ENCODE measurements around the gene CLMP. TPM values are rescaled to one million over a fixed set of nuclear protein-coding genes. Genes with fewer than 3 reads are reported as not detected.

The CLMP gene
- total and polyA plus RNA-seq, 4 donors: 5.2 to 22.9 (median 12.3) TPM

DNA sequence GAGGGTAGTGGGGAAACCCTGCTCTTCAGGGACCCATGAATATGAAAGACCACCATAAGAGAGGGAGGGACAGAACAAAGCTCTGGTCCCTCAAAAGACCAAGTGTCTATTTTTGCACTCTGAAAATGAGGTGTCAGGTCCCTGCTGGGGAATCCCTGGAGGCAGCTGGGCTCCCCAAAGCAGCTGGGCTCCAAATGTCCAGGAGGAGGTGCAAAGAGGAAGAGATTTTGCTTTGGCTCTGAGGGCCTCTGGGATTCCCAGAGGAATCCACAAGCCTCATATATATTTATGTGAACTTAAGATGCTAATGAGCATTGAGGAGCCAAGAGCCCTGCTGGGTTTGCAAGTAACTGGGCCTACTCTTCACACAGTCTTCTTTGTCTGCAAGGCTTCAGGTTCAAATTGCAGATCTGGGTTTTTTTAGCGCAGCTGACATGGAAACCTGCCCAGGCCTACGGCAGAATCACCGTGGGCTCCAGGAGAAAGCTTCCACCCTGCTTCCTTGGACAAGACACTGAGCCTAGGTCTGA is 26.0 kb downstream of the CLMP start:
- DNase-seq (no peak), ATAC-seq (ENCODE audit: insufficient read depth, low FRiP score) (no peak)
- WGBS, 2 donors: 82 to 91% methylated on average over 3 of the region's 3 CpGs
- H3K27ac ChIP-seq (ENCODE audit: low read depth in 1 of 2, low read length in 1 of 2): no peak overlapping the region
- H3K27me3 ChIP-seq (ENCODE audit: control insufficient read depth in 3 of 3, insufficient read depth in 3 of 3, low read length in 2 of 3): no peaks in the 10 kb centered on the region
- TF ChIP-seq CTCF (IDR thresholded peaks at IDR 0.05; ENCODE audit: control extremely low read depth, extremely low read depth): no peak
- H3K4me3 ChIP-seq: no peak overlapping the region
- no peaks in the 10 kb centered on the region for H3K36me3 ChIP-seq (ENCODE audit: control insufficient read depth in 4 of 4, insufficient read depth in 4 of 4, low read length in 4 of 4)
- H3K4me1 ChIP-seq (ENCODE audit: control insufficient read depth in 5 of 5, insufficient read depth in 5 of 5, low read length in 5 of 5): peaks cover 0 to 12% (median 4%) of the 10 kb centered on the region in 5 donors
- no peak overlapping the region for H3K9ac ChIP-seq (ENCODE audit: insufficient read depth in 1 of 2, low read length in 2 of 2)
- H3K9me3 ChIP-seq (ENCODE audit: control insufficient read depth in 4 of 4, insufficient read depth in 3 of 4, low read length in 3 of 4): no peaks in the 10 kb centered on the region

DNA sequence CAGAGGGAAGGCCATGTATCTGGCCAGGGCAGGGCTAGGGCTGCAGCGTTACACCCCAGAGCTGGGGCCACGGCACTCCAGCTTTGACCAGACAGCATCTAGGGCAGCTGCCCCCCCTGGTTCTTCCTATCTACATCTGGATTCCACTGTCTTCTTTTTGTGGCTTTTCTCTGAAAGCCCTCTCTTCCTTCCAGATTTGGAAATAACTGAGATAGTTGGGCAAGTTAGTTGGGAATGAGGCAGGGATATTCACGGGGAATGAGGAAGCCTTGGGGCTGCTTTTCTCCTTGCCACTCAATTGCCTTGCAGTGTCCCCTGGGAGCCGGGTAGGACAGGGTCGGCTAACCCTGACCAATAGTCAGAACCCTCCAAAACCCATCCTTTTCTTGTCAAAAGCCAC is 26.8 kb downstream of the CLMP start:
- no peak overlapping the region for H3K27ac ChIP-seq (ENCODE audit: low read depth in 1 of 2, low read length in 1 of 2)
- H3K9me3 ChIP-seq (ENCODE audit: control insufficient read depth in 4 of 4, insufficient read depth in 3 of 4, low read length in 3 of 4): no peaks in the 10 kb centered on the region
- H3K9ac ChIP-seq (ENCODE audit: insufficient read depth in 1 of 2, low read length in 2 of 2): no peak overlapping the region
- H3K4me3 ChIP-seq: no peak overlapping the region
- H3K27me3 ChIP-seq (ENCODE audit: control insufficient read depth in 3 of 3, insufficient read depth in 3 of 3, low read length in 2 of 3): no peaks in the 10 kb centered on the region
- DNase-seq (no peak), ATAC-seq (ENCODE audit: insufficient read depth, low FRiP score) (no peak)
- no peak for TF ChIP-seq CTCF (IDR thresholded peaks at IDR 0.05; ENCODE audit: control extremely low read depth, extremely low read depth)
- H3K36me3 ChIP-seq (ENCODE audit: control insufficient read depth in 4 of 4, insufficient read depth in 4 of 4, low read length in 4 of 4): no peaks in the 10 kb centered on the region
- WGBS, 2 donors: 84 to 86% methylated on average over 5 of the region's 5 CpGs
- peaks cover 0 to 6% (median 4%) of the 10 kb centered on the region in 5 donors for H3K4me1 ChIP-seq (ENCODE audit: control insufficient read depth in 5 of 5, insufficient read depth in 5 of 5, low read length in 5 of 5)

DNA sequence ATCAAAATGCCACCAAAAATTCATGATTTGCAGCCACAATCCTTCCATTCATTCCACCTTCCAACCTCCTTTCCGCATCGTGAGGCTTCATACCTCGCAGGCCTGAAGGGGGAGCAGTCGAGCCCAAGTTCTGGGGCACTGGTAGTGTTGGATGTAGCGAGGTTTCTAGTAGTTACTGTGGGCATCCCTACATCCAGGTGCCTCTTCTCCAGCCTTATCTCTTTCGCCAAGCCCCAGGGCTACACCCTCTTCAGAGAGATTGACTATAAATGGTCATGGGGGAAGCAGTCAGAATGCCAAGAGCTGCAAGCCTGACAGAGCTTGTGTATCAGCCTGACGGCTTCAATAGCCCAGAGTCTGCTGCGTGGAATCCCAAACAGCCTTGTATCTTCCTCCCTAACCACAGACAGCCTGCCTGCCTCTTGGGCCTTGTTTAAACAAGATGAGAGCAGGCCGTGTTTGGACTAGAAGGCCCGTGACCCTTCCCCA is 28.9 kb downstream of the CLMP start:
- WGBS, 2 donors: 45 to 59% methylated on average over 10 of the region's 10 CpGs
- DNase-seq: peak; percentile 55 to 64 (median 64)
- peak overlapping the region in 1 of 2 donors; percentile 60 for H3K27ac ChIP-seq (ENCODE audit: low read depth in 1 of 2, low read length in 1 of 2)
- ATAC-seq (ENCODE audit: insufficient read depth, low FRiP score): peak; percentile 51
- peaks cover 0 to 6% (median 4%) of the 10 kb centered on the region in 5 donors for H3K4me1 ChIP-seq (ENCODE audit: control insufficient read depth in 5 of 5, insufficient read depth in 5 of 5, low read length in 5 of 5)
- no peaks in the 10 kb centered on the region for H3K27me3 ChIP-seq (ENCODE audit: control insufficient read depth in 3 of 3, insufficient read depth in 3 of 3, low read length in 2 of 3)
- no peak overlapping the region for H3K9ac ChIP-seq (ENCODE audit: insufficient read depth in 1 of 2, low read length in 2 of 2)
- no peak overlapping the region for H3K4me3 ChIP-seq
- no peaks in the 10 kb centered on the region for H3K36me3 ChIP-seq (ENCODE audit: control insufficient read depth in 4 of 4, insufficient read depth in 4 of 4, low read length in 4 of 4)
- TF ChIP-seq CTCF (IDR thresholded peaks at IDR 0.05; ENCODE audit: control extremely low read depth, extremely low read depth): peak; percentile 12
- H3K9me3 ChIP-seq (ENCODE audit: control insufficient read depth in 4 of 4, insufficient read depth in 3 of 4, low read length in 3 of 4): no peaks in the 10 kb centered on the region
